IgD-negative memory B cell (primary cell): ENCODE data around the gene ZNF837. TPM values are rescaled to one million over a fixed set of nuclear protein-coding genes. Genes with fewer than 3 reads are reported as not detected.

ENCODE experiments used
- H3K27ac Mint-ChIP-seq, 3 donors: one replicate each; pipeline ENCODE4 v1.8.0; 2020 to 2022; ENCODE audit warnings: mild to moderate bottlenecking in 3 of 3, mixed read lengths in 3 of 3, moderate library complexity in 1 of 3
- H3K27me3 Mint-ChIP-seq: one replicate; pipeline ENCODE4 v1.8.0; 2021; ENCODE audit warnings: mixed read lengths
- H3K36me3 Mint-ChIP-seq: one replicate; pipeline ENCODE4 v1.8.0; 2020; ENCODE audit warnings: mild to moderate bottlenecking, mixed read lengths
- H3K4me1 Mint-ChIP-seq, 3 donors: one replicate each; pipeline ENCODE4 v1.8.0; 2020 to 2022; ENCODE audit warnings: mixed read lengths in 3 of 3, mild to moderate bottlenecking in 1 of 3
- H3K4me3 Mint-ChIP-seq, 4 donors: one replicate each; pipeline ENCODE4 v1.8.0; 2020 to 2022; ENCODE audit warnings: mild to moderate bottlenecking in 4 of 4, mixed read lengths in 4 of 4, moderate library complexity in 3 of 4
- H3K9me3 Mint-ChIP-seq, 3 donors: one replicate each; pipeline ENCODE4 v1.8.0; 2020 to 2021; ENCODE audit warnings: mixed read lengths in 3 of 3, mild to moderate bottlenecking in 1 of 3
- polyA plus RNA-seq: library from polyadenylated mRNA; unstranded; fragments of 300-500 nt; fragmentation: Illumina TruSeq; gene quantifications from one replicate; pipeline ENCODE4 v1.2.3, GENCODE V29; 2021

Gene ZNF837
- polyA plus RNA-seq, 1 donor from 2014 or later, result 8.0 TPM

- Mint-ChIP-seq H3K9me3 (no peaks in the 10 kb centered on the region), H3K4me1 (peaks cover 0 to 12% (median 8%) of the 10 kb centered on the region in 3 donors), H3K36me3 (no peaks in the 10 kb centered on the region), H3K4me3 (no peak overlapping the region), H3K27ac (peak overlapping the region in 1 of 3 donors; percentile 45), H3K27me3 (no peaks in the 10 kb centered on the region)
Measured at GRCh38 chr19:58366585-58367430, 14.0 kb downstream of the ZNF837 start.

GRCh38 chr19:58364146-58364545 is 16.7 kb downstream of the ZNF837 start:
- H3K36me3 Mint-ChIP-seq, result no peaks in the 10 kb centered on the region
- H3K27me3 Mint-ChIP-seq, result no peaks in the 10 kb centered on the region
- no peaks in the 10 kb centered on the region for H3K9me3 Mint-ChIP-seq
- H3K4me1 Mint-ChIP-seq, result peaks cover 0 to 14% (median 9%) of the 10 kb centered on the region in 3 donors
- H3K4me3 Mint-ChIP-seq, result peak overlapping the region; percentile 30 to 87 (median 75)
- peak overlapping the region in 1 of 3 donors; percentile 89 for H3K27ac Mint-ChIP-seq

- Mint-ChIP-seq H3K9me3 (no peaks in the 10 kb centered on the region), H3K4me1 (peaks cover 0 to 14% (median 9%) of the 10 kb centered on the region in 3 donors), H3K27me3 (no peaks in the 10 kb centered on the region), H3K36me3 (no peaks in the 10 kb centered on the region), H3K4me3 (peak within 1 kb of the TSS; percentile 96 to 97 (median 97)), H3K27ac (peak within 1 kb of the TSS; percentile 74 to 95 (median 89))
Measured at GRCh38 chr19:58362272-58362994, 18.4 kb downstream of the ZNF837 start, which contains the start of gene ZNF497. Gene ZNF497, minus strand, starts transcription at chr19:58362751. Its CDS starts 5,116 bp downstream, at chr19:58357635.

- H3K27ac Mint-ChIP-seq, result peak overlapping the region; percentile 74 to 95 (median 89)
- H3K36me3 Mint-ChIP-seq, result no peaks in the 10 kb centered on the region
- H3K27me3 Mint-ChIP-seq, result no peaks in the 10 kb centered on the region
- H3K4me3 Mint-ChIP-seq, result peak overlapping the region; percentile 96 to 97 (median 97)
- peaks cover 0 to 14% (median 9%) of the 10 kb centered on the region in 3 donors for H3K4me1 Mint-ChIP-seq
- H3K9me3 Mint-ChIP-seq, result no peaks in the 10 kb centered on the region
Measured at GRCh38 chr19:58361900-58362271, 18.9 kb downstream of the ZNF837 start.

GRCh38 chr19:58357481-58358145 is 23.2 kb downstream of the ZNF837 start:
- H3K4me1 Mint-ChIP-seq, result peaks cover 0 to 7% (median 6%) of the 10 kb centered on the region in 3 donors
- H3K9me3 Mint-ChIP-seq, result no peaks in the 10 kb centered on the region
- peak overlapping the region in 2 of 4 donors; percentile 37 to 47 for H3K4me3 Mint-ChIP-seq
- no peak overlapping the region for H3K27ac Mint-ChIP-seq
- no peaks in the 10 kb centered on the region for H3K36me3 Mint-ChIP-seq
- H3K27me3 Mint-ChIP-seq, result peaks cover 2% of the 10 kb centered on the region

GRCh38 chr19:58356766-58357480 is 23.9 kb downstream of the ZNF837 start:
- Mint-ChIP-seq H3K36me3 (no peaks in the 10 kb centered on the region), H3K9me3 (no peaks in the 10 kb centered on the region), H3K4me3 (peak overlapping the region; percentile 52 to 72 (median 68)), H3K27ac (no peak overlapping the region), H3K4me1 (peaks cover 0 to 4% (median 3%) of the 10 kb centered on the region in 3 donors), H3K27me3 (peaks cover 2% of the 10 kb centered on the region)

- Mint-ChIP-seq H3K36me3 (no peaks in the 10 kb centered on the region), H3K4me1 (peaks cover 0 to 2% (median 1%) of the 10 kb centered on the region in 3 donors), H3K4me3 (peak overlapping the region in 3 of 4 donors; percentile 67 to 70 (median 70)), H3K27me3 (peaks cover 2% of the 10 kb centered on the region), H3K9me3 (no peaks in the 10 kb centered on the region), H3K27ac (peak overlapping the region in 1 of 3 donors; percentile 72)
Measured at GRCh38 chr19:58355908-58356765, 24.7 kb downstream of the ZNF837 start.

- Mint-ChIP-seq H3K27me3 (peaks cover 2% of the 10 kb centered on the region), H3K9me3 (no peaks in the 10 kb centered on the region), H3K27ac (peak overlapping the region in 1 of 3 donors; percentile 72), H3K36me3 (no peaks in the 10 kb centered on the region), H3K4me1 (peaks cover 0 to 2% (median 1%) of the 10 kb centered on the region in 3 donors), H3K4me3 (peak overlapping the region; percentile 8 to 70 (median 56))
Measured at GRCh38 chr19:58355215-58355796, 25.5 kb downstream of the ZNF837 start.

- peak overlapping the region in 1 of 4 donors; percentile 70 for H3K4me3 Mint-ChIP-seq
- peaks cover 2% of the 10 kb centered on the region for H3K27me3 Mint-ChIP-seq
- H3K27ac Mint-ChIP-seq, result peak overlapping the region in 1 of 3 donors; percentile 39
- peaks cover under 1% of the 10 kb centered on the region for H3K36me3 Mint-ChIP-seq
- H3K9me3 Mint-ChIP-seq, result peaks cover 0 to 2% (median 0%) of the 10 kb centered on the region in 3 donors
- peaks cover 2 to 5% (median 3%) of the 10 kb centered on the region in 3 donors for H3K4me1 Mint-ChIP-seq
Measured at GRCh38 chr19:58354478-58355030, 26.3 kb downstream of the ZNF837 start.

- peaks cover 5 to 6% (median 6%) of the 10 kb centered on the region in 3 donors for H3K4me1 Mint-ChIP-seq
- no peak overlapping the region for H3K4me3 Mint-ChIP-seq
- peaks cover 3% of the 10 kb centered on the region for H3K36me3 Mint-ChIP-seq
- peaks cover 2% of the 10 kb centered on the region for H3K27me3 Mint-ChIP-seq
- peaks cover 0 to 2% (median 0%) of the 10 kb centered on the region in 3 donors for H3K9me3 Mint-ChIP-seq
- peak overlapping the region in 1 of 3 donors; percentile 39 for H3K27ac Mint-ChIP-seq
Measured at GRCh38 chr19:58353717-58354477, 26.9 kb downstream of the ZNF837 start.

- Mint-ChIP-seq H3K36me3 (peaks cover 3% of the 10 kb centered on the region), H3K9me3 (peaks cover 0 to 2% (median 0%) of the 10 kb centered on the region in 3 donors), H3K4me1 (peaks cover 8 to 13% (median 10%) of the 10 kb centered on the region in 3 donors), H3K27me3 (peaks cover 2% of the 10 kb centered on the region), H3K4me3 (no peak within 1 kb of the TSS), H3K27ac (peak within 1 kb of the TSS in 2 of 3 donors; percentile 39 to 86)
Measured at GRCh38 chr19:58352760-58353671, 27.8 kb downstream of the ZNF837 start, which contains the start of gene A1BG. Gene A1BG, minus strand, starts transcription at chr19:58353492. Its CDS starts 55 bp downstream, at chr19:58353437.
